Activated T-helper 2 cell treated with anti-CD3 and anti-CD28 coated beads, Interferon-gamma antibody, Interleukin-2, Interleukin-4, amounts not matched to agents 10 μg/mL and 5 μg/mL and 100 μg/mL, durations not matched to agents 14 hours and 24 hours and 36 hours (primary cell): ENCODE measurements around the gene SIGMAR1. TPM values are rescaled to one million over a fixed set of nuclear protein-coding genes. Genes with fewer than 3 reads are reported as not detected.
A peak's percentile ranks its signal among the peaks of the same experiment; 100 is the strongest.

Experiments
- DNase-seq: peaks from one replicate; pipeline ENCODE4 v3.0.0; 2021; ENCODE audit warnings: low spot score
- H3K27ac Mint-ChIP-seq: one replicate; pipeline ENCODE4 v1.8.0; 2021; ENCODE audit warnings: mixed read lengths
- H3K27me3 Mint-ChIP-seq: one replicate; pipeline ENCODE4 v1.8.0; 2021; ENCODE audit warnings: low read depth, mixed read lengths
- H3K36me3 Mint-ChIP-seq: one replicate; pipeline ENCODE4 v1.8.0; 2021; ENCODE audit warnings: low read depth, mixed read lengths
- H3K4me1 Mint-ChIP-seq: one replicate; pipeline ENCODE4 v1.8.0; 2021; ENCODE audit warnings: low read depth, mixed read lengths
- H3K4me3 Mint-ChIP-seq: one replicate; pipeline ENCODE4 v1.8.0; 2021; ENCODE audit warnings: low read depth, mild to moderate bottlenecking, moderate library complexity, mixed read lengths
- H3K9me3 Mint-ChIP-seq: one replicate; pipeline ENCODE4 v1.8.0; 2021; ENCODE audit warnings: mixed read lengths
- intact Hi-C: fragments of 100-400 bp; cut with micrococcal nuclease; formaldehyde crosslinking; loops from one replicate; pipeline ENCODE4 v1.15.1; 2023
- total RNA-seq: library from RNA; stranded (reverse); gene quantifications from 2 replicates; pipeline ENCODE4 v1.2.3, GENCODE V29; 2022

Gene SIGMAR1
- total RNA-seq, 1 donor from 2014 or later = 109 TPM

- peaks cover 3% of the 10 kb centered on the region for H3K36me3 Mint-ChIP-seq
- intact Hi-C loops = loop anchor here (2.0 kb wide), 1 partner anchor 35 kb away; the partner anchor contains the start of gene CNTFR
- DNase-seq = no peak
- H3K9me3 Mint-ChIP-seq = no peaks in the 10 kb centered on the region
- peaks cover 22% of the 10 kb centered on the region for H3K4me1 Mint-ChIP-seq
- no peak overlapping the region for H3K27ac Mint-ChIP-seq
- H3K4me3 Mint-ChIP-seq = no peak overlapping the region
- peaks cover 53% of the 10 kb centered on the region for H3K27me3 Mint-ChIP-seq
Observed at GRCh38 chr9:34623374-34624235, 14.0 kb downstream of the SIGMAR1 start.

GRCh38 chr9:34620061-34620994, 17.3 kb downstream of the SIGMAR1 start, which contains the start of gene DCTN3:
DCTN3 (minus strand) TSS chr9:34620495; CDS start chr9:34620464, 31 bp downstream.
- Mint-ChIP-seq H3K4me1 (peaks cover 16% of the 10 kb centered on the region), H3K27me3 (peaks cover 26% of the 10 kb centered on the region), H3K4me3 (peak within 1 kb of the TSS; percentile 91), H3K27ac (peak within 1 kb of the TSS; percentile 46), H3K9me3 (no peaks in the 10 kb centered on the region), H3K36me3 (peaks cover 13% of the 10 kb centered on the region)
- DNase-seq = peak; percentile 90
- intact Hi-C loops = loop anchor here (1.0 kb wide), 1 partner anchor 8 kb away; the partner anchor contains the start of gene RPP25L

GRCh38 chr9:34615132-34615531, 22.5 kb downstream of the SIGMAR1 start:
- no peak overlapping the region for H3K4me3 Mint-ChIP-seq
- no peaks in the 10 kb centered on the region for H3K27me3 Mint-ChIP-seq
- intact Hi-C loops = no loop called here
- no peaks in the 10 kb centered on the region for H3K9me3 Mint-ChIP-seq
- H3K4me1 Mint-ChIP-seq = peaks cover 20% of the 10 kb centered on the region
- peaks cover 31% of the 10 kb centered on the region for H3K36me3 Mint-ChIP-seq
- no peak for DNase-seq
- H3K27ac Mint-ChIP-seq = no peak overlapping the region

- intact Hi-C loops = loop anchor here (1.0 to 5.0 kb wide), 6 partner anchors 7 to 281 kb away; partner anchors contain the start of genes DCTN3, DNAI1, FAM219A and GALT
- Mint-ChIP-seq H3K9me3 (no peaks in the 10 kb centered on the region), H3K4me1 (peaks cover 11% of the 10 kb centered on the region), H3K36me3 (peaks cover 38% of the 10 kb centered on the region), H3K27ac (peak overlapping the region; percentile 93), H3K4me3 (peak overlapping the region; percentile 90), H3K27me3 (no peaks in the 10 kb centered on the region)
- DNase-seq = peak; percentile 57
Observed at GRCh38 chr9:34612788-34613390, 24.7 kb downstream of the SIGMAR1 start.

- peak; percentile 81 for DNase-seq
- Mint-ChIP-seq H3K4me3 (peak within 1 kb of the TSS; percentile 90), H3K4me1 (peaks cover 11% of the 10 kb centered on the region), H3K27ac (peak within 1 kb of the TSS; percentile 93), H3K9me3 (no peaks in the 10 kb centered on the region), H3K27me3 (no peaks in the 10 kb centered on the region), H3K36me3 (peaks cover 31% of the 10 kb centered on the region)
- intact Hi-C loops = loop anchor here (1.0 to 5.0 kb wide), 5 partner anchors 8 to 280 kb away; partner anchors contain the start of genes DCTN3, DNAI1, FAM219A and GALT
Observed at GRCh38 chr9:34611811-34612787, 25.5 kb downstream of the SIGMAR1 start, which contains the start of gene RPP25L. RPP25L (minus strand) TSS chr9:34612097; CDS start chr9:34611296, 801 bp downstream.

GRCh38 chr9:34611251-34611810, 26.3 kb downstream of the SIGMAR1 start:
- DNase-seq = no peak
- peak overlapping the region; percentile 90 for H3K4me3 Mint-ChIP-seq
- no peaks in the 10 kb centered on the region for H3K27me3 Mint-ChIP-seq
- H3K36me3 Mint-ChIP-seq = peaks cover 28% of the 10 kb centered on the region
- H3K4me1 Mint-ChIP-seq = peaks cover 11% of the 10 kb centered on the region
- intact Hi-C loops = loop anchor here (5.0 kb wide), 3 partner anchors 36 to 279 kb away; partner anchors contain the start of genes DNAI1, FAM219A and GALT
- H3K27ac Mint-ChIP-seq = peak overlapping the region; percentile 93
- H3K9me3 Mint-ChIP-seq = no peaks in the 10 kb centered on the region

GRCh38 chr9:34610434-34611206, 27.0 kb downstream of the SIGMAR1 start:
- H3K27me3 Mint-ChIP-seq = no peaks in the 10 kb centered on the region
- peaks cover 25% of the 10 kb centered on the region for H3K36me3 Mint-ChIP-seq
- no peak overlapping the region for H3K27ac Mint-ChIP-seq
- no peak for DNase-seq
- peak overlapping the region; percentile 90 for H3K4me3 Mint-ChIP-seq
- intact Hi-C loops = loop anchor here (5.0 kb wide), 3 partner anchors 37 to 278 kb away; partner anchors contain the start of genes DNAI1, FAM219A and GALT
- no peaks in the 10 kb centered on the region for H3K9me3 Mint-ChIP-seq
- peaks cover 11% of the 10 kb centered on the region for H3K4me1 Mint-ChIP-seq

GRCh38 chr9:34607331-34607730, 30.3 kb downstream of the SIGMAR1 start:
- DNase-seq = no peak
- intact Hi-C loops = no loop called here
- H3K36me3 Mint-ChIP-seq = peaks cover 19% of the 10 kb centered on the region
- H3K4me1 Mint-ChIP-seq = peaks cover 4% of the 10 kb centered on the region
- H3K27ac Mint-ChIP-seq = no peak overlapping the region
- no peak overlapping the region for H3K4me3 Mint-ChIP-seq
- H3K27me3 Mint-ChIP-seq = peaks cover 6% of the 10 kb centered on the region
- H3K9me3 Mint-ChIP-seq = no peaks in the 10 kb centered on the region

GRCh38 chr9:34606905-34607304, 30.7 kb downstream of the SIGMAR1 start:
- Mint-ChIP-seq H3K27ac (no peak overlapping the region), H3K9me3 (no peaks in the 10 kb centered on the region), H3K36me3 (peaks cover 19% of the 10 kb centered on the region), H3K4me3 (no peak overlapping the region), H3K4me1 (peaks cover 4% of the 10 kb centered on the region), H3K27me3 (peaks cover 6% of the 10 kb centered on the region)
- intact Hi-C loops = no loop called here
- no peak for DNase-seq

- H3K27ac Mint-ChIP-seq = no peak overlapping the region
- H3K27me3 Mint-ChIP-seq = peaks cover 12% of the 10 kb centered on the region
- intact Hi-C loops = no loop called here
- H3K4me1 Mint-ChIP-seq = peaks cover 1% of the 10 kb centered on the region
- H3K4me3 Mint-ChIP-seq = no peak overlapping the region
- H3K9me3 Mint-ChIP-seq = no peaks in the 10 kb centered on the region
- peaks cover 11% of the 10 kb centered on the region for H3K36me3 Mint-ChIP-seq
- no peak for DNase-seq
Observed at GRCh38 chr9:34606190-34606589, 31.4 kb downstream of the SIGMAR1 start.
